ENCODE data around the gene PRR11. TPM values are rescaled to one million over a fixed set of nuclear protein-coding genes. Genes with fewer than 3 reads are reported as not detected.
"Not testable (repeated sequence)": the region's sequence is repeated elsewhere in the genome, so short reads cannot be mapped to it uniquely, and the experiment has no call there.

Gene PRR11
- total RNA-seq, 1 donor from 2014 or later, result 1.6 TPM

GRCh38 chr17:59124665-59125064, 30.9 kb upstream of the PRR11 start:
- peaks cover 0 to 3% (median 2%) of the 10 kb centered on the region in 3 donors for H3K36me3 ChIP-seq (ENCODE audit: control insufficient read depth in 3 of 3, insufficient read depth in 3 of 3, low read length in 3 of 3)
- no peak overlapping the region for H3K27ac ChIP-seq (ENCODE audit: low read depth, low read length)
- no peak overlapping the region for H3K4me3 ChIP-seq (ENCODE audit: low read length in 3 of 3)
- no peaks in the 10 kb centered on the region for H3K4me1 ChIP-seq (ENCODE audit: control insufficient read depth in 3 of 3, insufficient read depth in 3 of 3, low read length in 3 of 3)
- H3K27me3 ChIP-seq (ENCODE audit: control insufficient read depth in 3 of 3, insufficient read depth in 3 of 3, low read length in 3 of 3), result no peaks in the 10 kb centered on the region
- no peaks in the 10 kb centered on the region for H3K9me3 ChIP-seq (ENCODE audit: control insufficient read depth in 3 of 3, low read length in 3 of 3)
- no peak overlapping the region for H3K9ac ChIP-seq (ENCODE audit: low read depth in 1 of 3, low read length in 3 of 3)

- Histone ChIP-seq H3K4me3 (ENCODE audit: low read length in 3 of 3) (no peak overlapping the region), H3K27ac (ENCODE audit: low read depth, low read length) (no peak overlapping the region), H3K4me1 (ENCODE audit: control insufficient read depth in 3 of 3, insufficient read depth in 3 of 3, low read length in 3 of 3) (no peaks in the 10 kb centered on the region), H3K9me3 (ENCODE audit: control insufficient read depth in 3 of 3, low read length in 3 of 3) (no peaks in the 10 kb centered on the region), H3K36me3 (ENCODE audit: control insufficient read depth in 3 of 3, insufficient read depth in 3 of 3, low read length in 3 of 3) (peaks cover 0 to 3% (median 0%) of the 10 kb centered on the region in 3 donors), H3K27me3 (ENCODE audit: control insufficient read depth in 3 of 3, insufficient read depth in 3 of 3, low read length in 3 of 3) (no peaks in the 10 kb centered on the region), H3K9ac (ENCODE audit: low read depth in 1 of 3, low read length in 3 of 3) (no peak overlapping the region)
These were observed 28.6 kb upstream of the PRR11 start for GRCh38 chr17:59126809-59127417.

- no peak overlapping the region for H3K9ac ChIP-seq (ENCODE audit: low read depth in 1 of 3, low read length in 3 of 3)
- no peak overlapping the region for H3K27ac ChIP-seq (ENCODE audit: low read depth, low read length)
- H3K36me3 ChIP-seq (ENCODE audit: control insufficient read depth in 3 of 3, insufficient read depth in 3 of 3, low read length in 3 of 3), result peaks cover 0 to 3% (median 0%) of the 10 kb centered on the region in 3 donors
- H3K9me3 ChIP-seq (ENCODE audit: control insufficient read depth in 3 of 3, low read length in 3 of 3), result no peaks in the 10 kb centered on the region
- H3K27me3 ChIP-seq (ENCODE audit: control insufficient read depth in 3 of 3, insufficient read depth in 3 of 3, low read length in 3 of 3), result no peaks in the 10 kb centered on the region
- H3K4me3 ChIP-seq (ENCODE audit: low read length in 3 of 3), result no peak overlapping the region
- no peaks in the 10 kb centered on the region for H3K4me1 ChIP-seq (ENCODE audit: control insufficient read depth in 3 of 3, insufficient read depth in 3 of 3, low read length in 3 of 3)
These were observed 25.7 kb upstream of the PRR11 start for GRCh38 chr17:59129814-59130213.

- peaks cover 0 to 3% (median 0%) of the 10 kb centered on the region in 3 donors for H3K36me3 ChIP-seq (ENCODE audit: control insufficient read depth in 3 of 3, insufficient read depth in 3 of 3, low read length in 3 of 3)
- H3K4me1 ChIP-seq (ENCODE audit: control insufficient read depth in 3 of 3, insufficient read depth in 3 of 3, low read length in 3 of 3), result no peaks in the 10 kb centered on the region
- H3K4me3 ChIP-seq (ENCODE audit: low read length in 3 of 3), result no peak overlapping the region
- no peaks in the 10 kb centered on the region for H3K27me3 ChIP-seq (ENCODE audit: control insufficient read depth in 3 of 3, insufficient read depth in 3 of 3, low read length in 3 of 3)
- no peak overlapping the region for H3K9ac ChIP-seq (ENCODE audit: low read depth in 1 of 3, low read length in 3 of 3)
- H3K27ac ChIP-seq (ENCODE audit: low read depth, low read length), result no peak overlapping the region
- H3K9me3 ChIP-seq (ENCODE audit: control insufficient read depth in 3 of 3, low read length in 3 of 3), result no peaks in the 10 kb centered on the region
These were observed 24.4 kb upstream of the PRR11 start for GRCh38 chr17:59131131-59131530.

DNA sequence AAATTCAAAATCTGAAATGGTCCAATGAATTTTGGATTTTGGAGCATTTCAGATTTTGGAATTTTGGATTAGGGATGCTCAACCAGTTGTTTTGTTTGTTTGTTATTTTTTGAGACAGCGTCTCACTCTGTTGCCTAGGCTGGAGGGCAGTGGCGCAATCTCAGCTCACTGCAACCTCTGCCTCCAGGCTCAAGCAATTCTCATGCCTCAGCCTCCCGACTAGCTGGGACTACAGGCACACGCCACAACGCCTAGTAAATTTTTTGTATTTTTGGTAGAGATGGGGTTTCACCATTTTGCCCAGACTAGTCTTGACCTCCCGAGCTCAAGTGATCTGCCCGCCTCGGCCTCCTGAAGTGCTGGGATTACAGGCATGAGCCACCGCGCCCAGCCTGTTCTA, 17.2 kb upstream of the PRR11 start:
- not testable (repeated sequence) for H3K27ac ChIP-seq (ENCODE audit: low read depth, low read length); H3K9ac ChIP-seq (ENCODE audit: low read depth in 1 of 3, low read length in 3 of 3); H3K27me3 ChIP-seq (ENCODE audit: control insufficient read depth in 3 of 3, insufficient read depth in 3 of 3, low read length in 3 of 3); H3K4me3 ChIP-seq (ENCODE audit: low read length in 3 of 3); H3K9me3 ChIP-seq (ENCODE audit: control insufficient read depth in 3 of 3, low read length in 3 of 3); H3K4me1 ChIP-seq (ENCODE audit: control insufficient read depth in 3 of 3, insufficient read depth in 3 of 3, low read length in 3 of 3); H3K36me3 ChIP-seq (ENCODE audit: control insufficient read depth in 3 of 3, insufficient read depth in 3 of 3, low read length in 3 of 3)

GRCh38 chr17:59139939-59140338, 15.6 kb upstream of the PRR11 start:
- no peak overlapping the region for H3K27ac ChIP-seq (ENCODE audit: low read depth, low read length)

DNA sequence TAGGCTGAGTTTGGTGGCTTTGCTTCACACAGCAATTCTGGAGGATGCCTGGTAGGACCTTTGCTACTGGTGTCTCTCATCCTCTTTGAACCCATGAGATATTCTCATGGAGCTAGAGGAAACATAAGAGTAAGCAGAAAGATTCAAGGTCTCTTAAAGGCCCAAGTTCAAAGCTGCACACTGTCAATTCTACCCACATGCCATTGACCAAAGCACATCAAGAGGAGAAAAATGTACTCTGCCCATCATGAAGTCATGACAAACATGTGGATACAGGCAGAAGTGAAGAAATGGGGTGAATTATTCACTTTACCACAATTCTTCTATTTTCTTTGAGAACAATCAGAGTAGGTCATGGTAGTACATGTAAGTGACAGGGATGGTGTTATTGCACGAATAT, 13.7 kb upstream of the PRR11 start:
- H3K27ac ChIP-seq (ENCODE audit: low read depth, low read length), result no peak overlapping the region

More at GRCh38 chr17:59139939-59140338, 15.6 kb upstream of the PRR11 start:
- Histone ChIP-seq H3K9me3 (ENCODE audit: control insufficient read depth in 3 of 3, low read length in 3 of 3) (no peaks in the 10 kb centered on the region), H3K4me3 (ENCODE audit: low read length in 3 of 3) (no peak overlapping the region), H3K9ac (ENCODE audit: low read depth in 1 of 3, low read length in 3 of 3) (no peak overlapping the region), H3K36me3 (ENCODE audit: control insufficient read depth in 3 of 3, insufficient read depth in 3 of 3, low read length in 3 of 3) (no peaks in the 10 kb centered on the region), H3K27me3 (ENCODE audit: control insufficient read depth in 3 of 3, insufficient read depth in 3 of 3, low read length in 3 of 3) (no peaks in the 10 kb centered on the region), H3K4me1 (ENCODE audit: control insufficient read depth in 3 of 3, insufficient read depth in 3 of 3, low read length in 3 of 3) (no peaks in the 10 kb centered on the region)

DNA sequence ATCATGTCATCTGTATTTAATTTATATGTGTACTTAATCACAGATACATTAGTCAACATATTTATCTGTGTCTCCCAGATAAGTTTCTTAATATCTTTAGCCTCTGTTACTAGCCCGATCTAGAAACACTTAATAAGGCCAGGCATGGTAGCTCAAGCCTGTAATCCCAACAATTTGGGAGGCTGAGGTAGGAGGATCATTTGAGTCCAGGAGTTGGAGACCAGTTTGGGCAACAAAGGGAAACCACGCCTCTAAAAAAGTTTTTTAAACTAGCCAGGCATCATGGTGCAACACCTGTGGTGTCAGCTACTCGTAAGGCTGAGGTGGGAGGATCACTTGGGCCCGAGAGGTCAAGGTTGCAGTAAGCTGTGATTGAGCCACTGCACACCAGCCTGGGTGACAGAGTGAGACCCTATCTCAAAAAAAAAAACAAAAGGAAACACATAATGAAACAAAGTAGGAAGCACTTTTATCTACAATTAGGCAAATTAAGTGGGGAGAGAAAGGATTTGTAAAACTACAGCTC, 9.9 kb upstream of the PRR11 start:
- no peaks in the 10 kb centered on the region for H3K36me3 ChIP-seq (ENCODE audit: control insufficient read depth in 3 of 3, insufficient read depth in 3 of 3, low read length in 3 of 3)
- H3K27me3 ChIP-seq (ENCODE audit: control insufficient read depth in 3 of 3, insufficient read depth in 3 of 3, low read length in 3 of 3), result no peaks in the 10 kb centered on the region
- no peaks in the 10 kb centered on the region for H3K9me3 ChIP-seq (ENCODE audit: control insufficient read depth in 3 of 3, low read length in 3 of 3)
- no peak overlapping the region for H3K4me3 ChIP-seq (ENCODE audit: low read length in 3 of 3)
- H3K27ac ChIP-seq (ENCODE audit: low read depth, low read length), result no peak overlapping the region
- no peaks in the 10 kb centered on the region for H3K4me1 ChIP-seq (ENCODE audit: control insufficient read depth in 3 of 3, insufficient read depth in 3 of 3, low read length in 3 of 3)
- no peak overlapping the region for H3K9ac ChIP-seq (ENCODE audit: low read depth in 1 of 3, low read length in 3 of 3)

More for the DNA sequence above, 13.7 kb upstream of the PRR11 start:
- Histone ChIP-seq H3K27me3 (ENCODE audit: control insufficient read depth in 3 of 3, insufficient read depth in 3 of 3, low read length in 3 of 3) (no peaks in the 10 kb centered on the region), H3K9ac (ENCODE audit: low read depth in 1 of 3, low read length in 3 of 3) (no peak overlapping the region), H3K4me3 (ENCODE audit: low read length in 3 of 3) (no peak overlapping the region), H3K36me3 (ENCODE audit: control insufficient read depth in 3 of 3, insufficient read depth in 3 of 3, low read length in 3 of 3) (no peaks in the 10 kb centered on the region), H3K9me3 (ENCODE audit: control insufficient read depth in 3 of 3, low read length in 3 of 3) (no peaks in the 10 kb centered on the region), H3K4me1 (ENCODE audit: control insufficient read depth in 3 of 3, insufficient read depth in 3 of 3, low read length in 3 of 3) (no peaks in the 10 kb centered on the region)

DNA sequence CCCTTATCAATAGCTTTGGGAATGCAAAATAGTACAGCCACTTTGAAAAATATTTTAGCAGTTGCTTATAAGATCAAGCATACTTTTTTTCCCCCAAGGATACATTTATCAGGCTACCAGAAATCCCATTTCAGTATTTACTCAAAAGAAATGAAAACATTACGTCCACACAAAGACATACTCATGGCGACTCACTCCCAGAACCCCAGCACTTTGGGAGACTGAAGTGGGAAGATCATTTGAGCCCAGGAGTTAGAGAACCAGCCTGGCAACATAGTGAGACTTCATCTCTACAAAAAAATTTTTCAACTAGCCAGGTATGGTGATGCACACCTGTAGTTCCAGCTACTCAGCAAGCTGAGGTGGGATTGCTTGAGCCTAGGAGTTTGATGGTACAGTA, 6.5 kb upstream of the PRR11 start:
- Histone ChIP-seq H3K9ac (ENCODE audit: low read depth in 1 of 3, low read length in 3 of 3) (no peak overlapping the region), H3K4me1 (ENCODE audit: control insufficient read depth in 3 of 3, insufficient read depth in 3 of 3, low read length in 3 of 3) (peaks cover 0 to 2% (median 1%) of the 10 kb centered on the region in 3 donors), H3K9me3 (ENCODE audit: control insufficient read depth in 3 of 3, low read length in 3 of 3) (no peaks in the 10 kb centered on the region), H3K4me3 (ENCODE audit: low read length in 3 of 3) (no peak overlapping the region), H3K27me3 (ENCODE audit: control insufficient read depth in 3 of 3, insufficient read depth in 3 of 3, low read length in 3 of 3) (no peaks in the 10 kb centered on the region), H3K36me3 (ENCODE audit: control insufficient read depth in 3 of 3, insufficient read depth in 3 of 3, low read length in 3 of 3) (no peaks in the 10 kb centered on the region), H3K27ac (ENCODE audit: low read depth, low read length) (no peak overlapping the region)

DNA sequence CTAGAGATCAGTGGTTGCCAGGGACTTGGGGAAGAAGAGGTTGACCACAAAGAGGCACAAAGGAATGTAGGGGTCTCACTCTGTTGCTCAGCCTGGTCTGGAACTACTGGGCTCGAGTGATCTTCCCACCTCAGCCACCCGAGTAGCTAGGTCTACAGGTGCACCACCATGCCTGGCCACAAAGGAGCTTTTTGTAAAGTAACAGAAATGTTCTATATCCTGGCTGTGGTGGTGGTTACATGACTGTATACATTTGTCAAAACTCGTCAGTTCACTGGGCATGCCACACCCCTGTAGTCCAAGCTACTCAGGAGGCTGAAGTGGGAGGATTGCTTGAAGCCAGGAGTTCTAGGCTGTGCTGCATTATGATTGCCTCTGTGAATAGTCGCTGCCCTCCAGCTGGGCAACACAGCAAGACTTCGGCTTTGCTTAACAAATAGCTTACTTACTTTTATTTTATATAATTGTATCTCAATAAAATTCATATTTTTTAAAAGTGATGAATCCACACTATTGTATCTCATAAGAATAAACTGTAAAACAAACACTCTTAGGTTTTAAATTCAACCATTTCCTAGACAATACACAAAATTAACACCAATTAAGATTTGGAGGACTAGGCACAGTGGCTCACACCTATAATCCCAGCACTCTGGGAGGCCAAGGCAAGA, 5.6 kb upstream of the PRR11 start:
- Histone ChIP-seq H3K4me1 (ENCODE audit: control insufficient read depth in 3 of 3, insufficient read depth in 3 of 3, low read length in 3 of 3) (peaks cover 2 to 5% (median 2%) of the 10 kb centered on the region in 3 donors), H3K27me3 (ENCODE audit: control insufficient read depth in 3 of 3, insufficient read depth in 3 of 3, low read length in 3 of 3) (no peaks in the 10 kb centered on the region)

More for the DNA sequence above, 5.6 kb upstream of the PRR11 start:
- H3K9me3 ChIP-seq (ENCODE audit: control insufficient read depth in 3 of 3, low read length in 3 of 3), result no peaks in the 10 kb centered on the region
- H3K4me3 ChIP-seq (ENCODE audit: low read length in 3 of 3), result no peak overlapping the region
- no peak overlapping the region for H3K9ac ChIP-seq (ENCODE audit: low read depth in 1 of 3, low read length in 3 of 3)
- H3K27ac ChIP-seq (ENCODE audit: low read depth, low read length), result no peak overlapping the region
- H3K36me3 ChIP-seq (ENCODE audit: control insufficient read depth in 3 of 3, insufficient read depth in 3 of 3, low read length in 3 of 3), result no peaks in the 10 kb centered on the region

Data from skeletal muscle tissue (tissue), 4 donors.